Trophoblast cell (in vitro differentiated cells and primary cell): ENCODE data around the gene ACLY.

ENCODE experiments used
- DNase-seq, 2 donors: peaks; one replicate each; pipeline ENCODE4 v3.0.0-alpha.2; 2016
- H2AFZ ChIP-seq: 2 replicates; pipeline ENCODE4 v1.6.1; 2013; ENCODE audit warnings: low read length, moderate library complexity, mild to moderate bottlenecking; ENCODE audit not compliant: insufficient read depth, poor library complexity
- H2AK5ac ChIP-seq: 2 replicates; pipeline ENCODE4 v1.6.1; 2013; ENCODE audit warnings: mild to moderate bottlenecking, low read length
- H2BK120ac ChIP-seq: 2 replicates; pipeline ENCODE4 v1.6.1; 2013; ENCODE audit warnings: low read length, mild to moderate bottlenecking, moderate library complexity; ENCODE audit not compliant: insufficient read depth, poor library complexity
- H2BK12ac ChIP-seq: 2 replicates; pipeline ENCODE4 v1.6.1; 2013; ENCODE audit warnings: mild to moderate bottlenecking, low read length, moderate library complexity
- H2BK5ac ChIP-seq: 2 replicates; pipeline ENCODE4 v1.6.1; 2013; ENCODE audit warnings: low read length, low read depth, moderate library complexity, mild to moderate bottlenecking; ENCODE audit not compliant: poor library complexity
- H3K14ac ChIP-seq: 2 replicates; pipeline ENCODE4 v1.6.1; 2013; ENCODE audit warnings: mild to moderate bottlenecking, low read length
- H3K18ac ChIP-seq: 2 replicates; pipeline ENCODE4 v1.6.1; 2013; ENCODE audit warnings: mild to moderate bottlenecking, low read length
- H3K23ac ChIP-seq: 2 replicates; pipeline ENCODE4 v1.6.1; 2013; ENCODE audit warnings: low read length
- H3K27ac ChIP-seq: 2 replicates; pipeline ENCODE4 v1.5.1; 2013; ENCODE audit warnings: low read depth, mild to moderate bottlenecking, inconsistent platforms, low read length, moderate library complexity
- H3K27me3 ChIP-seq: 2 replicates; pipeline ENCODE4 v1.6.1; 2013; ENCODE audit warnings: inconsistent platforms, mild to moderate bottlenecking, low read length, moderate library complexity; ENCODE audit not compliant: insufficient read depth
- H3K36me3 ChIP-seq, 2 experiments: 1 replicate in 1 of 2; 2 replicates in 1 of 2; pipeline ENCODE4 v1.6.1; 2013; ENCODE audit warnings: low read length in 2 of 2, mild to moderate bottlenecking in 2 of 2, moderate library complexity in 1 of 2; ENCODE audit not compliant: insufficient read depth in 2 of 2, control insufficient read depth in 1 of 2
- H3K4ac ChIP-seq: 2 replicates; pipeline ENCODE4 v1.6.1; 2013; ENCODE audit warnings: low read depth, mild to moderate bottlenecking, low read length, moderate library complexity
- H3K4me1 ChIP-seq, 2 experiments: 1 replicate in 1 of 2; 2 replicates in 1 of 2; pipeline ENCODE4 v1.6.1; 2013; ENCODE audit warnings: low read length in 2 of 2, mild to moderate bottlenecking in 2 of 2, moderate library complexity in 1 of 2; ENCODE audit not compliant: insufficient read depth in 2 of 2, control insufficient read depth in 1 of 2
- H3K4me2 ChIP-seq: 2 replicates; pipeline ENCODE4 v1.6.1; 2013; ENCODE audit warnings: inconsistent platforms, mild to moderate bottlenecking, low read length, moderate library complexity
- H3K4me3 ChIP-seq: 2 replicates; pipeline ENCODE4 v1.5.1; 2013; ENCODE audit warnings: mild to moderate bottlenecking, low read depth, low read length, inconsistent platforms
- H3K79me1 ChIP-seq: one replicate; pipeline ENCODE4 v1.6.1; 2013; ENCODE audit warnings: low read length
- H3K79me2 ChIP-seq: 2 replicates; pipeline ENCODE4 v1.6.1; 2013; ENCODE audit warnings: low read length, mild to moderate bottlenecking; ENCODE audit not compliant: control insufficient read depth, insufficient read depth, poor library complexity
- H3K9ac ChIP-seq: 2 replicates; pipeline ENCODE4 v1.6.1; 2013; ENCODE audit warnings: mild to moderate bottlenecking, low read length
- H3K9me3 ChIP-seq: 2 replicates; pipeline ENCODE4 v1.6.1; 2013; ENCODE audit warnings: low read depth, mild to moderate bottlenecking, control low read depth, inconsistent platforms, low read length; ENCODE audit not compliant: insufficient read depth
- H4K12ac ChIP-seq: 2 replicates; pipeline ENCODE4 v1.6.1; 2013; ENCODE audit warnings: low read depth, mild to moderate bottlenecking, low read length, moderate library complexity
- H4K8ac ChIP-seq: 2 replicates; pipeline ENCODE4 v1.6.1; 2013; ENCODE audit warnings: low read depth, mild to moderate bottlenecking, low read length, moderate library complexity
- H4K91ac ChIP-seq: one replicate; pipeline ENCODE4 v1.6.1; 2013; ENCODE audit warnings: low read depth, mild to moderate bottlenecking, low read length, moderate library complexity
- WGBS: extraction: QIAGEN DNeasy Blood & Tissue Kit; methylation state at CpG from one replicate; pipeline ENCODE4 v1.1.7; 2013; ENCODE audit warnings: missing lambda C conversion rate; ENCODE audit not compliant: insufficient read length, insufficient coverage; ENCODE audit errors: extremely low coverage; 5-methylcytosine and 5-hydroxymethylcytosine counted together

ACLY gene

GRCh38 chr17:41920580-41920955, 1.8 kb upstream of the ACLY start:
- no peaks in the 10 kb centered on the region for H3K27me3 ChIP-seq
- no peak overlapping the region for H2BK120ac ChIP-seq
- H3K14ac ChIP-seq: no peak overlapping the region
- H2BK12ac ChIP-seq: no peak overlapping the region
- no peak overlapping the region for H2AK5ac ChIP-seq
- H3K79me2 ChIP-seq: peaks cover 21% of the 10 kb centered on the region
- no peak overlapping the region for H3K4me3 ChIP-seq
- no peak overlapping the region for H3K9ac ChIP-seq
- no peak overlapping the region for H3K4me2 ChIP-seq
- peaks cover 14% of the 10 kb centered on the region for H3K79me1 ChIP-seq
- H3K4me1 ChIP-seq: peaks cover 9 to 18% of the 10 kb centered on the region in 2 experiments
- no peaks in the 10 kb centered on the region for H3K36me3 ChIP-seq
- no peak overlapping the region for H4K12ac ChIP-seq
- no peak overlapping the region for H3K4ac ChIP-seq
- H4K91ac ChIP-seq: no peak overlapping the region
- H4K8ac ChIP-seq: no peak overlapping the region
- no peak overlapping the region for H3K23ac ChIP-seq
- peak; percentile 88 to 94 for DNase-seq
- no CpG with 5 or more reads among the region's 5 CpGs for WGBS
- H3K18ac ChIP-seq: no peak overlapping the region
- H2AFZ ChIP-seq: no peak overlapping the region
- H3K27ac ChIP-seq: no peak overlapping the region
- H2BK5ac ChIP-seq: no peak overlapping the region
- H3K9me3 ChIP-seq: no peaks in the 10 kb centered on the region

DNA sequence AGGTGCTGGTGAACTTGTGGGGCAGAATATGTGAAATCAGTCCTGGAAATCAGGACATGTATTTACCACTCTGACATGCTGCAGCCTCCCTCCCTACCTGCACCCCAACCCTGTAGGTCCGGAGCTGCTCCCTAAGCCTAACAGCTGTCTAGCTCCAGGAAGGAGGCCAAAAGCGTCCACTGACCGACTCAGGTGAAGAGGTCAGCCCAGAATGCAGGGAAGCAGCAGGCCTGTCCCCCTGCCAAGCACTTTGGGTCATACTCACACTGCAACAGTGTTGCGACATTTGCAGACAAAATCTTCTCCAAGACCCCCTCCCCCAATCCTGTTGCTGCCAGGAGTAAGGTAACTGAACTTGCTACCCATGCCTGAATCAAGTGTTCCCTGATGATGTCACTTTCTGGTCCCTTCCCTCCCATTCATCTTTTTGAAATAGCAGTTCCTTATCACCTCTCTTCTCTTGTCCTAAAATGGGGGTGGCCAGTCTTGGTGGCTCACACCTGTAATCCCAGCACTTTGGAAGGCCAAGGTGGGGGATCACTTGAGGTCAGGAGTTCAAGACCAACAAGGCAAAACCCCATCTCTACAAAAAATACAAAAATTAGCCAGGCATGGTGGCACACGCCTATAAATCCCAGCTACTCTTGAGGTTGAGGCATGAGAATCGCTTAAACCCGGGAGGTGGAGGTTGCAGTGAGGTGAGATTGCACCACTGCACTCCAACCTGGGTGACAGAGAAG, 1.3 kb upstream of the ACLY start:
- H2AFZ ChIP-seq: no peak overlapping the region
- peaks cover 25% of the 10 kb centered on the region for H3K79me2 ChIP-seq
- no peaks in the 10 kb centered on the region for H3K9me3 ChIP-seq
- peak overlapping the region; percentile 31 for H3K14ac ChIP-seq
- H3K4ac ChIP-seq: no peak overlapping the region
- no CpG with 5 or more reads among the region's 7 CpGs for WGBS
- peak overlapping the region; percentile 48 for H3K18ac ChIP-seq
- no peak overlapping the region for H2BK5ac ChIP-seq
- peak overlapping the region; percentile 92 for H3K27ac ChIP-seq
- no peak overlapping the region for H3K4me3 ChIP-seq
- no peak overlapping the region for H4K12ac ChIP-seq
- H3K4me2 ChIP-seq: peak overlapping the region; percentile 95
- no peak for DNase-seq
- no peak overlapping the region for H4K8ac ChIP-seq
- H3K27me3 ChIP-seq: no peaks in the 10 kb centered on the region
- H3K23ac ChIP-seq: no peak overlapping the region
- H2AK5ac ChIP-seq: peak overlapping the region; percentile 9
- peaks cover 14% of the 10 kb centered on the region for H3K79me1 ChIP-seq
- peak overlapping the region; percentile 8 for H4K91ac ChIP-seq
- H3K4me1 ChIP-seq: peaks cover 15 to 23% of the 10 kb centered on the region in 2 experiments
- peak overlapping the region; percentile 5 for H2BK12ac ChIP-seq
- peak overlapping the region; percentile 9 for H2BK120ac ChIP-seq
- peaks cover 0 to 3% of the 10 kb centered on the region in 2 experiments for H3K36me3 ChIP-seq
- H3K9ac ChIP-seq: peak overlapping the region; percentile 24

GRCh38 chr17:41919165-41919817, 540 bp upstream of the ACLY start:
- Histone ChIP-seq H3K79me2 (peaks cover 29% of the 10 kb centered on the region), H2BK120ac (peak overlapping the region; percentile 17), H2AK5ac (no peak overlapping the region), H4K91ac (peak overlapping the region; percentile 90), H3K4ac (peak overlapping the region; percentile 23), H3K4me2 (peak overlapping the region; percentile 95), H3K27ac (peak overlapping the region; percentile 92), H3K4me1 (peaks cover 19 to 30% of the 10 kb centered on the region in 2 experiments), H2AFZ (peak overlapping the region; percentile 46), H2BK5ac (peak overlapping the region; percentile 77), H3K79me1 (peaks cover 14% of the 10 kb centered on the region), H3K14ac (peak overlapping the region; percentile 46), H2BK12ac (no peak overlapping the region), H3K9me3 (no peaks in the 10 kb centered on the region), H3K9ac (peak overlapping the region; percentile 28), H3K27me3 (no peaks in the 10 kb centered on the region), H3K36me3 (peaks cover 0 to 3% of the 10 kb centered on the region in 2 experiments), H3K4me3 (peak overlapping the region; percentile 67), H4K8ac (peak overlapping the region; percentile 78), H3K18ac (peak overlapping the region; percentile 36), H3K23ac (no peak overlapping the region), H4K12ac (peak overlapping the region; percentile 70)
- WGBS: no CpG with 5 or more reads among the region's 33 CpGs
- DNase-seq: peak; percentile 41 to 56

GRCh38 chr17:41917679-41918313, 955 bp downstream of the ACLY start:
- Histone ChIP-seq H3K18ac (peak overlapping the region; percentile 83), H3K4ac (peak overlapping the region; percentile 95)

More at GRCh38 chr17:41917679-41918313, 955 bp downstream of the ACLY start:
- peak overlapping the region; percentile 85 for H3K4me2 ChIP-seq
- H4K91ac ChIP-seq: peak overlapping the region; percentile 94
- peaks cover 32% of the 10 kb centered on the region for H3K79me2 ChIP-seq
- H2BK5ac ChIP-seq: peak overlapping the region; percentile 99
- H4K12ac ChIP-seq: no peak overlapping the region
- H3K9me3 ChIP-seq: no peaks in the 10 kb centered on the region
- H3K23ac ChIP-seq: no peak overlapping the region
- H3K4me3 ChIP-seq: peak overlapping the region; percentile 86
- H4K8ac ChIP-seq: peak overlapping the region; percentile 91
- peaks cover 7 to 17% of the 10 kb centered on the region in 2 experiments for H3K36me3 ChIP-seq
- no peaks in the 10 kb centered on the region for H3K27me3 ChIP-seq
- no CpG with 5 or more reads among the region's 26 CpGs for WGBS
- DNase-seq: no peak
- H2BK12ac ChIP-seq: no peak overlapping the region
- H3K79me1 ChIP-seq: peaks cover 14% of the 10 kb centered on the region
- H2AK5ac ChIP-seq: peak overlapping the region; percentile 17
- peak overlapping the region; percentile 98 for H2BK120ac ChIP-seq
- H3K27ac ChIP-seq: peak overlapping the region; percentile 75
- peaks cover 22 to 36% of the 10 kb centered on the region in 2 experiments for H3K4me1 ChIP-seq
- H3K14ac ChIP-seq: peak overlapping the region; percentile 97
- H3K9ac ChIP-seq: peak overlapping the region; percentile 85
- peak overlapping the region; percentile 94 for H2AFZ ChIP-seq
